Measurements from ENCODE around the gene BTBD10.

DNA sequence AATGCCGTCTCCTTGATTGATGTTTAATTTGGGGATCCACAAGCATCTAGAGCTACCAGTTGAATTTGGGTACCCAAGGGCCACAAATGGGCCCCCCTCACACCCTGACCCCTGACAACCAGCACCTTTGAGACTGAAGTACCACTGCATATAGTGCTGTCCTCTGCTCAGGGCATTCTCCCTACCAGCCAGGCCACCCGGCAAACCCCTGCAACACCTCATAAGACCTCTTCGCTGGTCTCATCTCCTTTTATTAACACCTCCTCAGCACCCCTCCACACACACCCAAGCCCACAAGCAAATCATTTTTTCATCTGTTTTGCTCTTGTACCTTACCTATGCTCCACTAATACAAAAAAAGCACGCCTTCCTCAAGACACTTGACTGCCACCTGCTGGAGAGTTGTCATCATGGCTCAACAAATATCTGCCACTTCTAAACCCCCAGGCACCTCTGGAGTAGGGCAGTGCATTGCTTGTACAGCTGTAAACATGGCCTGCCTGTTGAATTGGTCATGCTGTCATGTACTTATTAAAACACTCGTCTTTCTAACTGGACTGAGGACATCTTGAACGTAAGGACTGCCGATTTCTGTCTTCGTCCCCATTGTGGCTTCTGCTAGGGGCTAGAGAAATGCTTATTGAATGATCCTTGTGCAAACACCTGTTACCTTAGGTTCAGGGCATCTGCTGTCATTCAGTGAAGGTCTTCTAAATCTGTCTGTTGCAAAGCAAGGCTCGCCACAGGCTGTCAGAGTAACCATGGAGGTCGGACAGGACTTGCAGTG lies 118.9 kb downstream of the BTBD10 start:
- TF ChIP-seq, protein P1, sequence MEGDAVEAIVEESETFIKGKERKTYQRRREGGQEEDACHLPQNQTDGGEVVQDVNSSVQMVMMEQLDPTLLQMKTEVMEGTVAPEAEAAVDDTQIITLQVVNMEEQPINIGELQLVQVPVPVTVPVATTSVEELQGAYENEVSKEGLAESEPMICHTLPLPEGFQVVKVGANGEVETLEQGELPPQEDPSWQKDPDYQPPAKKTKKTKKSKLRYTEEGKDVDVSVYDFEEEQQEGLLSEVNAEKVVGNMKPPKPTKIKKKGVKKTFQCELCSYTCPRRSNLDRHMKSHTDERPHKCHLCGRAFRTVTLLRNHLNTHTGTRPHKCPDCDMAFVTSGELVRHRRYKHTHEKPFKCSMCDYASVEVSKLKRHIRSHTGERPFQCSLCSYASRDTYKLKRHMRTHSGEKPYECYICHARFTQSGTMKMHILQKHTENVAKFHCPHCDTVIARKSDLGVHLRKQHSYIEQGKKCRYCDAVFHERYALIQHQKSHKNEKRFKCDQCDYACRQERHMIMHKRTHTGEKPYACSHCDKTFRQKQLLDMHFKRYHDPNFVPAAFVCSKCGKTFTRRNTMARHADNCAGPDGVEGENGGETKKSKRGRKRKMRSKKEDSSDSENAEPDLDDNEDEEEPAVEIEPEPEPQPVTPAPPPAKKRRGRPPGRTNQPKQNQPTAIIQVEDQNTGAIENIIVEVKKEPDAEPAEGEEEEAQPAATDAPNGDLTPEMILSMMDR (conservative IDR thresholded peaks at IDR 0.05; ENCODE audit: low read depth, low read length): peak; percentile 81
- TF ChIP-seq EZH2 (IDR thresholded peaks at IDR 0.05; ENCODE audit: borderline replicate concordance, low read depth, low read length, poor library complexity, severe bottlenecking): no peak

Measured in A673 (cell line).